Spleen (tissue), 7 donors: Measurements from ENCODE around the gene PAPOLB.

Experiments
- POLR2A ChIP-seq, 3 donors: fragments of 450-650 bp; IDR thresholded peaks; one replicate each; pipeline ENCODE4 v1.5.1; 2017; ENCODE audit warnings: antibody characterized with exemption in 3 of 3, mild to moderate bottlenecking in 1 of 3
- POLR2AphosphoS5 ChIP-seq, 3 donors: sonication (generic); formaldehyde crosslinking; IDR thresholded peaks; one replicate each; pipeline ENCODE4 v1.5.1; 2017; ENCODE audit warnings: antibody characterized with exemption in 3 of 3
- TF ChIP-seq, protein P1 (sequence below), 11 experiments: fragments of 200-600 bp in 7 of 11; fragments of 450-650 bp in 4 of 11; sonication (generic) in 4 of 11; IDR thresholded peaks in 8 of 11; conservative IDR thresholded peaks in 3 of 11; 1 replicate in 7 of 11; 2 replicates in 4 of 11; pipeline versions ENCODE4 v1.4.0 to v1.8.0; 2016 to 2021; ENCODE audit warnings: antibody characterized with exemption in 11 of 11, inconsistent platforms in 4 of 11, mild to moderate bottlenecking in 1 of 11
- donor health status: DM: no; HTN: no; CAD: no; lungs with moderate emphysema.
- donor health status: DM: no; HTN: no; CAD: no.
- donor health status: DM: no; HTN: no; CAD: no.

GRCh38 chr7:4842319-4843064 is 19.3 kb downstream of the PAPOLB start:
- no peak for TF ChIP-seq POLR2A (IDR thresholded peaks at IDR 0.05)
- TF ChIP-seq, protein P1, sequence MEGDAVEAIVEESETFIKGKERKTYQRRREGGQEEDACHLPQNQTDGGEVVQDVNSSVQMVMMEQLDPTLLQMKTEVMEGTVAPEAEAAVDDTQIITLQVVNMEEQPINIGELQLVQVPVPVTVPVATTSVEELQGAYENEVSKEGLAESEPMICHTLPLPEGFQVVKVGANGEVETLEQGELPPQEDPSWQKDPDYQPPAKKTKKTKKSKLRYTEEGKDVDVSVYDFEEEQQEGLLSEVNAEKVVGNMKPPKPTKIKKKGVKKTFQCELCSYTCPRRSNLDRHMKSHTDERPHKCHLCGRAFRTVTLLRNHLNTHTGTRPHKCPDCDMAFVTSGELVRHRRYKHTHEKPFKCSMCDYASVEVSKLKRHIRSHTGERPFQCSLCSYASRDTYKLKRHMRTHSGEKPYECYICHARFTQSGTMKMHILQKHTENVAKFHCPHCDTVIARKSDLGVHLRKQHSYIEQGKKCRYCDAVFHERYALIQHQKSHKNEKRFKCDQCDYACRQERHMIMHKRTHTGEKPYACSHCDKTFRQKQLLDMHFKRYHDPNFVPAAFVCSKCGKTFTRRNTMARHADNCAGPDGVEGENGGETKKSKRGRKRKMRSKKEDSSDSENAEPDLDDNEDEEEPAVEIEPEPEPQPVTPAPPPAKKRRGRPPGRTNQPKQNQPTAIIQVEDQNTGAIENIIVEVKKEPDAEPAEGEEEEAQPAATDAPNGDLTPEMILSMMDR (IDR thresholded peaks at IDR 0.05 in 8 of 11, conservative IDR thresholded peaks at IDR 0.05 in 3 of 11): no peak
- peak in 2 of 3 donors; percentile 41 to 49 for TF ChIP-seq POLR2AphosphoS5 (IDR thresholded peaks at IDR 0.05)
